Activated naive CD4-positive, alpha-beta T cell treated with anti-CD3 and anti-CD28 coated beads, Interleukin-2, amount 10 ng/mL, durations not matched to agents 7 days and 5 days (primary cell): ENCODE results near the gene OR7A10.
"Not testable (repeated sequence)": the region's sequence is repeated elsewhere in the genome, so short reads cannot be mapped to it uniquely, and the experiment has no call there.

Source experiments
- CTCF ChIA-PET: fragments of 350-600 bp; sonication (Branson Sonifier 250); formaldehyde crosslinking; loops from one replicate; lab custom pipeline; 2021; ENCODE audit warnings: antibody characterized with exemption; lab: Charles Lee
- DNase-seq: peaks from one replicate; pipeline ENCODE4 v3.0.0-alpha.2; 2020
- H3K27ac Mint-ChIP-seq: one replicate; pipeline ENCODE4 v1.8.0; 2021; ENCODE audit warnings: mild to moderate bottlenecking, moderate library complexity, mixed read lengths
- H3K27me3 Mint-ChIP-seq: one replicate; pipeline ENCODE4 v1.8.0; 2021; ENCODE audit warnings: mild to moderate bottlenecking, mixed read lengths
- H3K36me3 Mint-ChIP-seq: one replicate; pipeline ENCODE4 v1.8.0; 2021; ENCODE audit warnings: mixed read lengths
- H3K4me1 Mint-ChIP-seq: one replicate; pipeline ENCODE4 v1.8.0; 2021; ENCODE audit warnings: mixed read lengths
- H3K4me3 Mint-ChIP-seq: one replicate; pipeline ENCODE4 v1.8.0; 2021; ENCODE audit warnings: mild to moderate bottlenecking, moderate library complexity, mixed read lengths
- H3K9me3 Mint-ChIP-seq: one replicate; pipeline ENCODE4 v1.8.0; 2021; ENCODE audit warnings: mixed read lengths

The OR7A10 gene

DNA sequence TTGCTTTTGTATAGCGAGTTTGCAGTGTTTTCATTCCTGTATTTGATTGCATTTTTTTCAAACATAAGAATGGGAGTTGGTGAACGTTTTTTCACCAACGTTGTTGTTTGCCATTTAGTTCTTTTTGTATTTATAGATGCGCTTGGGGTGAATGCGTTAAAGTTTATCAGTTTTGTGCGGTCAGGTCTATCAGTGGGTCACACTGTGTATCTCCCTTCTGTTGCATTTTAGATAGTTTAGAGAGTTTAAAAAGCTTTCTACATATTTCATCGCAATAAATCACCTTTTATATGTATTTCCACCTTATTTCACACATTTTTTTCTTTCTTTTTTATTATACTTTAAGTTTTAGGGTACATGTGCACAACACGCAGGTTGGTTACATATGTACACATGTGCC is 30.1 kb downstream of the OR7A10 start:
- no peak overlapping the region for H3K27ac Mint-ChIP-seq
- CTCF ChIA-PET, result no interaction called here

GRCh38 chr19:14817052-14817451 is 31.7 kb downstream of the OR7A10 start:
- DNase-seq, result no peak
- H3K36me3 Mint-ChIP-seq, result no peaks in the 10 kb centered on the region

More for the DNA sequence above, 30.1 kb downstream of the OR7A10 start:
- H3K27me3 Mint-ChIP-seq, result no peaks in the 10 kb centered on the region
- H3K4me3 Mint-ChIP-seq, result no peak overlapping the region
- H3K4me1 Mint-ChIP-seq, result no peaks in the 10 kb centered on the region
- no peaks in the 10 kb centered on the region for H3K36me3 Mint-ChIP-seq
- no peak for DNase-seq
- H3K9me3 Mint-ChIP-seq, result no peaks in the 10 kb centered on the region

GRCh38 chr19:14814982-14815652 is 33.6 kb downstream of the OR7A10 start:
- no peaks in the 10 kb centered on the region for H3K27me3 Mint-ChIP-seq
- no peaks in the 10 kb centered on the region for H3K36me3 Mint-ChIP-seq
- H3K4me1 Mint-ChIP-seq, result no peaks in the 10 kb centered on the region

More at GRCh38 chr19:14817052-14817451, 31.7 kb downstream of the OR7A10 start:
- Mint-ChIP-seq H3K4me3 (no peak overlapping the region), H3K27ac (no peak overlapping the region), H3K4me1 (no peaks in the 10 kb centered on the region), H3K27me3 (no peaks in the 10 kb centered on the region), H3K9me3 (no peaks in the 10 kb centered on the region)
- CTCF ChIA-PET, result no interaction called here

DNA sequence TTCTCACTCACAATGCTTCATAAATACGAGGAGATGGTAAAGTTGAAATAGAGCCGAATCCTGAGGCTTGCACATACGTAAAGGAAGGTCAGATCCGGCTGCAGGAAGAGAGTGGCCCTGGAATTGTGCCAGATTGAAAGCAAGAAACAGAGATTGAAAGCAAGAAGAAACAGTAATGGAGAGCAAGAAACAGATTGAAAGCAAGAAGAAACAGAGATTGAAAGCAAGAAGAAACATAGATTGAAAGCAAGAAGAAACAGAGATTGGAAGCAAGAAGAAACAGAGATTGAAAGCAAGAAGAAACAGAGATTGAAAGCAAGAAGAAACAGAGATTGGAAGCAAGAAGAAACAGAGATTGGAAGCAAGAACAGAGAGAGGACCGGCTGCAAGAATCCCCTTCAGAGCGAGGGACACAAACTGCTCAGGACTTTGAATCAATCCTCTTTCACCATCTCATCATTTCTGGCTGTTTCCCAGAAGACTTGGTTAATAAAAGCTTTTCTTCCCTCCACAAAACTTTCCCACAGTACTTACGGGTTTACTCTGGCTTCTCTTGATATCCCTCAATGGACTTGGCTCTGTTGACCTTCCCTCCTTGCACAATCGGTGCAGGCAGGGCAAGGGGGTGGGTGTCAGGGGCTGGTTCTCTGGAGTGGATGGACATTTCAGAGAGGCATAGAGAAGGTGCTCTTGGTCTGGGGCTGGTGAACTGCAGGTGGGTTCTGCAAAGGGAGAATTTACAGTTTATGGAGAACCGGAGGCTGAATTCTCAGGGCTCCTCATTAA is 39.3 kb downstream of the OR7A10 start:
- Mint-ChIP-seq H3K4me1 (no peaks in the 10 kb centered on the region), H3K9me3 (no peaks in the 10 kb centered on the region), H3K4me3 (no peak overlapping the region), H3K27me3 (peaks cover 7% of the 10 kb centered on the region), H3K36me3 (no peaks in the 10 kb centered on the region), H3K27ac (no peak overlapping the region)
- no peak for DNase-seq
- CTCF ChIA-PET, result no interaction called here

More at GRCh38 chr19:14814982-14815652, 33.6 kb downstream of the OR7A10 start:
- H3K4me3 Mint-ChIP-seq, result no peak overlapping the region
- no peaks in the 10 kb centered on the region for H3K9me3 Mint-ChIP-seq
- CTCF ChIA-PET, result interaction anchor here (0.6 kb wide), 1 partner anchor 24 kb away, joined by 3 read pairs; no protein-coding TSS in a partner anchor
- H3K27ac Mint-ChIP-seq, result no peak overlapping the region
- DNase-seq, result no peak

DNA sequence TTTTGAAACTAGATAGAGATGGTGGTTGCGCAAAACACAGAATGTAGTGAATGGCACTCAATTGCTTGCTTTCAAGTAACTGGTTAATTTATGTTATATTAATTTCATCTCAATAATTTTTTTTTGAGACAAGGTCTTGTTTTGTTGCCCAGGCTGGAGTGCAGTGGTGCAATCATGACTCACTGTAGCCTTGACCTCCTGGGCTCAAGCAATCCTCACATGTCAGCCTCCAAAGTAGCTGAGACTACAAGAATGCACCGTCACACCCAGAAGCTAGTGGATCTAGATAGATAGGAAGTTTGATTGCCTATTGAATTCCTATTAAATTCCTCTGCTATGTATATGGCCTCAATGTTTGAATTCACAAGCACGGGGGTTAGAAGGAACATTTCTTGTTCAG is 44.0 kb downstream of the OR7A10 start:
- H3K4me1 Mint-ChIP-seq, result no peaks in the 10 kb centered on the region
- DNase-seq, result no peak
- no peak overlapping the region for H3K4me3 Mint-ChIP-seq
- H3K27ac Mint-ChIP-seq, result no peak overlapping the region
- H3K36me3 Mint-ChIP-seq, result no peaks in the 10 kb centered on the region
- no peaks in the 10 kb centered on the region for H3K9me3 Mint-ChIP-seq
- CTCF ChIA-PET, result no interaction called here
- peaks cover 6% of the 10 kb centered on the region for H3K27me3 Mint-ChIP-seq

GRCh38 chr19:14798760-14799159 is 50.0 kb downstream of the OR7A10 start:
- H3K9me3 Mint-ChIP-seq, result no peaks in the 10 kb centered on the region
- H3K4me1 Mint-ChIP-seq, result no peaks in the 10 kb centered on the region
- H3K4me3 Mint-ChIP-seq, result no peak overlapping the region
- H3K27ac Mint-ChIP-seq, result no peak overlapping the region
- no peaks in the 10 kb centered on the region for H3K27me3 Mint-ChIP-seq
- no peaks in the 10 kb centered on the region for H3K36me3 Mint-ChIP-seq
- no peak for DNase-seq
- CTCF ChIA-PET, result no interaction called here

- Mint-ChIP-seq H3K4me3 (no peak overlapping the region), H3K27ac (no peak overlapping the region), H3K36me3 (no peaks in the 10 kb centered on the region), H3K9me3 (no peaks in the 10 kb centered on the region), H3K4me1 (no peaks in the 10 kb centered on the region), H3K27me3 (peaks cover 3% of the 10 kb centered on the region)
- no peak for DNase-seq
- CTCF ChIA-PET, result no interaction called here
These were observed 52.7 kb downstream of the OR7A10 start for GRCh38 chr19:14796021-14796420.

DNA sequence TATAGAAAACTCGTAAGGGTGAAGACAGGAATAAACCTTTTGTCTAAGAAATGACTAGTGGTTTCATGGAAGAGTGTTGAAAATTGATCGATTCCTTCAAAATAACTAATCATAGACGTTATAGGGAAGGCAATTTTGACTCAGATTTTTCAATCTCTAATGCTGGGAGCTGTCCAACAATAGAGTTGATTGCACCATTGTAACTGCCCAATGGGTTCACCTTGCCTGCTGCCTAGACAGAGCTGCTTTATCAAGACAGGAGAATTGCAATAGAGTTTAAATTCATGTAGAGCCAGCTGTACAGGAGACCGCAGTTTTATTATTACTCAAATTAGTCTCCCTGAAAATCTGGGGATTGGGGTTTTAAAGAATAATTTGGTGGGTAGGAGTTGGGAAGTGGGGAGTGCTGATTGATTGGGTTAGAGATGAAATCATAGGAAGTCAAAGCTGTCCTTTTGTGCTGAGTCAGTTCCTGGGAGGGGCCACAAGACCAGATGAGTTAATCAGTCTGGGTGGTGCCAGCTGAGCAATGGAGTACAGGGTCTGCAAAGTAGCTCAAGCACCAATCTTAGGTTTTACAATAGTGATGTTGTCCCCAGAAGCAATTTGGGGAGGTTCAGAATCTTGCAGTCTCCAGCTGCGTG is 53.5 kb downstream of the OR7A10 start:
- Mint-ChIP-seq H3K4me3 (no peak overlapping the region), H3K9me3 (no peaks in the 10 kb centered on the region), H3K27ac (no peak overlapping the region), H3K4me1 (no peaks in the 10 kb centered on the region), H3K27me3 (peaks cover 4% of the 10 kb centered on the region), H3K36me3 (no peaks in the 10 kb centered on the region)
- CTCF ChIA-PET, result interaction anchor here (0.6 to 0.8 kb wide), 2 partner anchors 9 to 1277 kb away, joined by 3 read pairs; no protein-coding TSS in a partner anchor
- no peak for DNase-seq

- H3K27me3 Mint-ChIP-seq, H3K4me3 Mint-ChIP-seq, H3K4me1 Mint-ChIP-seq, DNase-seq, H3K9me3 Mint-ChIP-seq, CTCF ChIA-PET, H3K36me3 Mint-ChIP-seq, H3K27ac Mint-ChIP-seq: not testable (repeated sequence)
These were observed 56.5 kb downstream of the OR7A10 start for GRCh38 chr19:14792250-14792649.
